Hepatic stellate cell (primary cell): ENCODE measurements around the gene CCDC69.
"Not testable (repeated sequence)": the region's sequence is repeated elsewhere in the genome, so short reads cannot be mapped to it uniquely, and the experiment has no call there.

Experiments used
- DNase-seq: peaks from one replicate; pipeline ENCODE4 v3.0.0; 2011; ENCODE audit warnings: low spot score

The CCDC69 gene

DNA sequence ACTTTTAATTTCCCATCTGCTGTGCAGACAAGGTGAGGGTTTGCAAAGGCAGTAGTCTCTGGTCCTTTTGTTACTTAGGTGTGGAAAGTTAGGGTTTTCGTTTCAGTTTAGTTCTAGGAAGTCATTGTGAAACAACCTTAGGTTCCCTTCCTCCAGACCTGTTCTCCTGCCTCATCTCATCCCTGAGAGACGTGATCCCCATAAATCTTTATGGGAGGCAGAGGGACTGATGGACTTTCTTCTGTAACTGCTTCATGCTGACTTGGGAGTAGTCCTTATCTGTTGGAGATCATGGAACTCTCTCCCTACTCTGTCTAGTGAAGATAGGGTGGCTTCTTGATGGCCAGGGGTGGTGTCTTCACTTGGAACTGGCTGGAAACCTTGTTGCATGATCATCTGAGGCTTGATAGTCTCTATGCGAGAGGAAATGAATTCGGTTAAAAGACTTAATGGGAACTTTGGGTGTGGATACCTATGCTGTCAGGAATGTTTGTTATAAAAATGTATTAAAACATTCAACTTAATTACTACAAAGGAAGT is 21.9 kb upstream of the CCDC69 start:
- DNase-seq: no peak

DNA sequence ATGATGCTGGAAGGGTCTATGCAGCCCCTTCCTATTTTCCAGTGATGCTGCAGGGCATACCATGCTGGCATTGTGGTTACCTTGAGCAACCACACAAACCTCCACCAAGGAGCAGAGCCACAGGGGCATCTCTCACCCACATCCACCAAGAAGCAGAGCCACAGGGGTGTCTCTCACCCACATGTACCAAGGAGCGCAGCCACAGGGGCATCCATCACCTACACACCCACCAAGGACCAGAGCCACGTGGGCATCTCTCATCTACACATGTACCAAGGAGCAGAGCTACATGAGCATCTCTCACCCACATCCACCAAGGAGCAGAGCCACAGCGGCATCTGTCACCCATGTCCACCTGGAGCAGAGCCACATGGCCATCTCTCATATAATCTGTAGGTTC is 20.3 kb upstream of the CCDC69 start:
- DNase-seq: no peak

DNA sequence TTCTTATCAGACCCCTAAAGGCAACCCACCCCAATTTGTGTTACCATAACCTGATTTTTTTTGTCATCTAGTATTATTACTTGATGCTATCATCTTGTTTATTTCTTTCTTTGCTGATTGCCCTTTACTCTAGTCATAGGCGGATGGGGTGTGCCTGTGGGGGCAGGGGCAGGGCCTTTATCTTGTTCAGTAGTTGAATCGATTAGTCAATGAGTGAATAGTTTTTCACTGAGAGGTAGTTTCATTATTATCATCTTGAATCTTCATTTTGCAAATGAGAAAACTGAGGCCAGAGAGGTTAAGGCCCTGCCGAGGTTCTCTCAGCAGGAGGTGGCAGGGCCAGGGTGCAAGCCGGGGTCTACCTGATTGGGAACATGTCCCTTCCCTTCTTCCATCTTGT is 19.7 kb upstream of the CCDC69 start:
- DNase-seq: no peak

DNA sequence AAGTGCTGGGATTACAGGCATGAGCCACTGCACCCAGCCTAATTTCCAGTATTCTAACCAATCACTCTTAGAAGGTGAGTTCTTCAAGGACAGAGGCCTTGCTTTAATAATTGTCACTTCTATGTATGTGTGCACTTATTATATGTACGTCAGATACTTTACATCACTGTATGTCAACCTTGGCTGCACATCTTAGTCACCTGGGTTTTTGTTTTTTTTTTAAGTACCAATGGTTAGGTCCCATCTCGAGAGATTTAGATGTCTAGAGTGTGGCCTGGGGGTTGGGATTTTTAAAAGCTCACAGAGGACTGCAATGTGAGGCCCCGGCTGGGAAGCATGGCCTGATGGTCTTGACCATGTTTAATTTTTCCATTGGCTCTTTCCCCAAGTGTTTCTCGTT is 19.2 kb upstream of the CCDC69 start:
- no peak for DNase-seq

DNA sequence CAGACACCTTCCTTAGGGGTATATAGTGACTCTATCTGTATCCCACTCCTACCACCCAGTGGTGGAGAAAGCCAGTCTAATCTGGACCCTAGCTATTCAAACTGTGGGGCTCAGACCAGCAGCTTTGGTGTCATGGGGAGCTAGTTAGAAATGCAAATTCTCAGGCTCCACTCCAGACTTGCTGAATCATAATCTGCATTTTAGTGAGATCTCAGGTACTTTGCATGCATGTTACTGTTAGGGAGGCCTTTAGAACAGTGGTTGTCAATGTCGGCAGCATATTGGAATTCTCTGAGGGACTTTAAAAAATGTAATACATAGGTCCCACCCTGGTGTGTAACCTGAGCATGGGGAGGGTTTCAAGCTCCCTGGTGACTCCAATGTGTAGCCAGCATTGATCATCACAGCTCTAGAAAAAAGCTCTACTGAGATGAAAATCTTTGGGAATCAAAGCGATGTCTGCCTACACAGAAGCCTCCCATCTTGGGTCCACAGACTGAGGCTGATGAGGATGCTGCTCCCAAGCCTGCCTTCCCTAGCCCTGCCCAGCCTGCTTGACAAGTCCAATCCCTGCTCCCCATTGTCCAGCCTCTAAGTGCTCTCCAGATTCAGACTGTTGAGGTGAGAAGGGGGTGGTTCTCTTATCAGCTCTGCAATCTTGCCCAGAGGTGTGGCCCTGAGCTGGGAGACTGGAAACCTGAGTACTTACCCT is 17.2 kb upstream of the CCDC69 start:
- no peak for DNase-seq

DNA sequence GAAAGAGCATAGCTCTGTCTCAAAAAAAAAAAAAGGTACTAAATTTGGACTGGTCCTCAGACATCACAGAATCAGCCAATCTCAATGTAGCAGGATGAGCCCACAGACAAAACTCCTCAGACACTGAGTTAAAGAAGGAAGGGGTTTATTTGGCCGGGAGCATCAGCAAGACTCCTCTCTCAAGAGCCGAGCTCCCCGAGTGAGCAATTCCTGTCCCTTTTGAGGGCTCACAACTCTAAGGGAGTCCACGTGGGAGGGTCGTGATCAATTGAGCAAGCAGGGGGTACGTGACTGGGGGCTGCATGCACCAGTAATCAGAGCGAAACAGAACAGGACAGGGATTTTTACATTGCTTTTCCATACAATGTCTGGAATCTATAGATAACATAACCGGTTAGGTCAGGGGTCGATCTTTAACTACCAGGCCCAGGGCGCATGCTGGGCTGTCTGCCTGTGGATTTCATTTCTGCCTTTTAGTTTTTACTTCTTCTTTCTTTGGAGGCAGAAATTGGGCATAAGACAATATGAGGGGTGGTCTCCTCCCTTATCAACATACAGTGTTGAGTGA is 16.5 kb upstream of the CCDC69 start:
- DNase-seq: not testable (repeated sequence)

DNA sequence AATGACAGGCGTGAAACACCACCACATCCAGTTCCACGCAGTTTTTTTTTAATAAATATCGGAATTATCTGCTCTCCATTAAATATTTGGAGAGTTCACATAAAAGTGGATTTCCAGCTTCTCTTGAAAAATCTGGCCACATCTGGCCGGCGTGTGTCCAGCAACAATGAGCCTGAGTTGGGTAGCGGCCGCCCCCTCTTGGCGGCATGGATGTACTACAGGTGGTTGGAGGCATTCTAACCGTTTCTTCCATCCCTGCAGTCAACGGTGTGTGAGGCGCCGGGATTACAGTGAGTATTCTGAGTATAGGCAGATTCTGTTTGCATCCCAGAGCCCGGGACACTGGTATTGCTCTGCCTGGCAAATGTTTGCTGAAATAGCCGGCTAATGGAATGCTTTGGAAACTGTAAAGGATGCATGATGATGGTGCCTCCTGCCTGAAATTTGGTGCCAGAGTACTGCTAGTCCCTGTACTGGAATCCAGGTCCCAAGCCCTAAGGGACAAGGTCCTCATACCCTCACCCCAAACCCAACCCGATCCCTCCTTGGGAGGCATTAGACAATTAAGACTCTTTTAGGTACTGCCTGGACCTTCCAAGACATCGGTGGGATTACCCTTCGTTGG is 15.5 kb upstream of the CCDC69 start:
- peak; percentile 77 for DNase-seq

DNA sequence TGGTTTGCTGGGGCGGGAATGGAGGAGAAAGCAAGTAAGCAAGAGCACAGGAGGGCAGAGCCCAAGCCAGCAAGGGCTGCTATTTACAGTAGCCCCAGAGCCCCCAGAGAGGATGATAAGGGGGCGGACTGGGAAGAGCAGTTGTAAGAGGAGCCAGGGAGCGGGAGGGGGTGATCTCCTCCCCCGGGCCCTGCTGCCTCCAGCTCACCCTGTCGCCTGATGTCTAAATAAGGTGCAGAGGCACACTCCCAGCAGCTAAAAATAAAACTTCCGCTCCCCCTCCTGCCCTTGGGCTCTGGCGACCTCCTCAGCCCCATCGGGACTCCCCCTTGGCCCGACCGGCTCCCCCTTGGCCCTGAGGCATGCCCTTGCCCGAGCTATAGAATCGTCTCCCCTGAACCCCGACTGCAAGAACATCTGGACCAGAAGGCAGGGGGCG is 14.4 kb upstream of the CCDC69 start:
- no peak for DNase-seq

DNA sequence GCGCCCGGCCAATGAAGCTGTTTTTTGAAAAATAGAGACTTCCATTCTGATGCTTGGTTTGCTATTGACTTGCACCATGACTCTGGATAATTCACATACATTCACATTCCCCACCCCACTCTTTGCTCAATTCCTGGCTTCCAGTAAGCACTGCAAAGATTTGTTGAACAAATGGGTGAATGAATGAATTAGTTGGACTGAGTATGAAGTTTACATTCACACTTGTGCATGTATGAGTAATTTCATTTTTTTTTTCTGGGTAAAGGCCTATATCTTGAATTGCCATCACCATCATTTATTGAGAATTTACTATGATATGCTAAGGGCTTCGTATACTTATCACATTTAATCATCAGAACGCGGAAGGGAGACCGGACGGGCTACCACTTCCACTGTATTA is 13.8 kb upstream of the CCDC69 start:
- DNase-seq: no peak

DNA sequence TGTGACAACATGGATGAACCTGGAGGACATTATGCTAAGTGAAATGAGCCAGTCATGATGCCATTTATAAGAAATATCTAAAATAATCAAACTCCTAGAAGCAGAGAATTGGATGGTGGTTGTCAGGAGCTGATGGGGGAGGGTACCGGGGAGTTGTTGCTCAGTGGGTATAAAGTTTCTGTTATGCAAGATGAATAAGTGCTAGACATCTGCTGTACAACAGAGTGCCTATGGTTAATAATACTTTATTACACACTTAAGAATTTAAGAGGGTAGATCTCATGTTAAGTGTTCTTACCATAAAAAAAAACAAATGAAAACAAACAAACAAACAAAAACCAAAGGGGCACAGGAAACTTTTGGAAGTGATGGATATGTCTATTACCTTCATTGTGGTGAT is 13.0 kb upstream of the CCDC69 start:
- no peak for DNase-seq

DNA sequence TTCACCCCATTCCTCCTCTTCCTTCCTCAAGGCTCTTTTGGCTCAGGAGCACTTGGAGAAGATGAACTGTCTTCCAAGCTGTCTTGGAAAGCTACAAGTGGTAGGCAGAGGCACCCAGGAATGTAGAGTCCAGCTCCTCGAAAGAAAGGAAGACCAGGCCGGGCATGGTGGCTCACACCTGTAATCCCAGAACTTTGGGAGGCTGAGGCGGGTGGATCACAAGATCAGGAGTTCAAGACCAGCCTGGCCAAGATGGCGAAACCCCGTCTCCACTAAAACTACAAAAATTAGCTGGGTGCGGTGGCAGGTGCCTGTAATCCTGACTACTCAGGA is 11.3 kb upstream of the CCDC69 start:
- not testable (repeated sequence) for DNase-seq

DNA sequence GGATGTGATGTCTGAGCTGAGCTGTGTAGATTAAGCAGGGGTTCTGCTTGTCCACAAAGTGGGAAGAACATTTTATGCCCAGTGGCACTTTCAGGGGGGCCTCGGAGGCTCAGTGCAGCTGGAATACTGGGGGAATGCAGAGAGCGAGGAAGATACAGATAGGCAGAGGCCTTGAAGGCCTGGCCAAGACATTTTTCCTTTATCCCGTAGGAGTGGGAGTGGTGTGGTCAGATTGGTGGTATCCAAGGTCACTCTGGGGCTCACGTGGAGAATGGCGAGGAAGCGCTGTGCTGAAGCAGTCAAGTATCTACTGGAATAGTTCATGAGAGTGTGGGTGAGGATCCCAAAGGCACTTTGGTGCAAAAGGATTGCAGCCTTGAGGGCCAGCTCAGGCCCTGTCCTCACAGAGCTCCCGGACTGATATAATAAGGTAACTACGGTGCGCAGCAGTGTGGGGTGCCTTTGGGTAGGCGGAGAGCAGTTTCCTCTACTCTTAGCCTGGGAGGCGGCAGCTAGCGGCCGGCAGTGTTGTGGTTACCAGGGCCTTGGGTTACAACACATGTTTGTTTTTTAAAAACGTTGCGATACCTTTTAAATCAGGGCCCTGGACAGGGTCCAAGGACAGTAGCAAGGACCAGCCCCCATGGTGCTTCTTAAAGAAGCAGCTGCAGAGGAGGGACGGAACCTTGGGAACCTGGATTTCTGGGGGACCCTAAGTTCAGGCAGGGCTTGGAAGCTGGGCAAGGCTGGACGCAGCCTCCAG is 10.8 kb upstream of the CCDC69 start:
- peak; percentile 38 for DNase-seq

DNA sequence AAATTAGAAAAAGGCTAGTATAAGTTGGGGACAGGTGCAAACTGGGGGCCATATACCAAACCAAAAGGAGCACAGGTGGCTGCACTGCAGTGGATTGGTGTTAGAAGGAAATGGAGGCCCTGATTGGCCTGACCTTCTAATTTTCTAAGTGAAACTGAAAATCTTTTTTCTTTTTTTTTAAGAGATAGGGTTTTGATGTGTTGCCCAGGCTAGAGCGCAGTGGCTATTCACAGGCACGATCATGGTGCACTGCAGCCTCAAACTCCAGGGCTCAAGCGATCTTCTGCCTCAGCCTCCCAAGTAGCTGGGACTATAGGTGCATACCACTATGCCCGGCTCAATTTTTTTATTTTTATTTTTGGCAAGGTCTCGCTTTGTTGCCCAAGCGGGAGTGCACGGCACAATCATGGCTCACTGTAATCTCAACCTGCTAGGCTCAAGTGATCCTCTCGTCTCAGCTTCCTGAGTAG is 9.8 kb upstream of the CCDC69 start:
- DNase-seq: no peak

DNA sequence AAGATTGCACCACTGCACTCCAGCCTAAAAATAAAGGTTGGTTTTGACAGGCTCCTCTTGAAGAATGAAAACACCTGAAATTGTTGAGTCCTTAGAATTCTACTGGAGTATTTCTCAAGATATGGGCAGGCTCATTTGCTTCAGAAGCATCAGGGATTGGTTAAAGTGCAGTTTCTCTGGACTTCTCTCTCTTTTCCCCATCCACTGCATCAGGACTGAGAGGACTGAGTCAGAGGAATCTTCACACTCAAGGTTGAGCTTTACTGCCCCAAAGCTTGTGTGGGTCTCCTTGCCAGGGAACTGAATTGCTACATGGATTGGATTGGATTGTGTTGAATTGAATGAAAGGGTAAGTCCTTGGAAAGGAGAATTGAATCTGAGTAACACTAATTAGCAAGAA is 7.5 kb upstream of the CCDC69 start:
- DNase-seq: no peak

DNA sequence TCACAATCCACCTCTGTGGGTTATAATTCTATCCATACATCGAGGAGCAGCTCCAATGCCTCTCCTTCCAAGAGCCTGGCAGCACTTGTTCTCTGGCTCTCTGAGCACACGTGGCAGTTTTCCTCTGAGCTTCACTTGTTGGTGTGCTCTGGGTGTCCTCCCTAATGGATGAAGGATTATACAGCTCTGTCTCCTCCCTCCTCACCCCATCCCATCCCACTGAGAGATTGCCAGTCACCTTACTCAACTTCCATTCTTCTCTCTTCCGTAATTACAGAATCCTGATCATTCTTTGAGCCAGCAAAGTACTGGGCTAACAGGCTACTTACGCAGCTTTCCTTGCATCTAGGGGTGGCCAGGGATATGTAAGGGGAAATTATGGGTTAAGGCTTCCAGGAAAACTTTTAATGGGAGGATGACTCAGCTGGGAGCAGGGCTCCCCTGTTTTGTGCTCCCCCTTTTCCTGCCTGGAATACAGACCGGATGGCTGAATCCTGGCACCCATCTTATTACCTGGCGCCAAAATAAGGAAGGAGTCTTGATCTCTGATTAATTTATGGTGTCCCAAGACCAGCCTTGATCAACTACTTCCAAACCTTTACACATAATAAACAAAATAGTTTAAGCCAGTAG is 6.3 kb upstream of the CCDC69 start:
- DNase-seq: no peak

DNA sequence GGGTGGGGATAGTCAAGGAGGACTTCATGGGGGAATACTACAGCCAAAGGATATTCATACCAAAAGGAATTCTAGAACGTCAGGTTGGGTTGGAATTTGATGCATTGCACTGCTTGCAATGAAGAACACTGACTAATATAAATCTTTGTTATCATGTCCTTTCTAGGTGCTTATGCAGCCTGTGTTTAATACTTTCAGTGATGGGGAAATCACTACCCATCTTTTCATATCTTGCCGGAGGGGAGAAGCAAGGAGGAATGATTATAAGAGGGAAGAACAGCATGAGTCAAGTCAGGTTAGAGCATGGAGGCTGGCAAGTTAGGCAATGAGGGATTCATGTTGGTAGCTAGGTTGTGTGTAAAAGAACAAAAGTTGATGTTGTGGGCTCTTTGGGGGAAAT is 5.1 kb upstream of the CCDC69 start:
- no peak for DNase-seq

DNA sequence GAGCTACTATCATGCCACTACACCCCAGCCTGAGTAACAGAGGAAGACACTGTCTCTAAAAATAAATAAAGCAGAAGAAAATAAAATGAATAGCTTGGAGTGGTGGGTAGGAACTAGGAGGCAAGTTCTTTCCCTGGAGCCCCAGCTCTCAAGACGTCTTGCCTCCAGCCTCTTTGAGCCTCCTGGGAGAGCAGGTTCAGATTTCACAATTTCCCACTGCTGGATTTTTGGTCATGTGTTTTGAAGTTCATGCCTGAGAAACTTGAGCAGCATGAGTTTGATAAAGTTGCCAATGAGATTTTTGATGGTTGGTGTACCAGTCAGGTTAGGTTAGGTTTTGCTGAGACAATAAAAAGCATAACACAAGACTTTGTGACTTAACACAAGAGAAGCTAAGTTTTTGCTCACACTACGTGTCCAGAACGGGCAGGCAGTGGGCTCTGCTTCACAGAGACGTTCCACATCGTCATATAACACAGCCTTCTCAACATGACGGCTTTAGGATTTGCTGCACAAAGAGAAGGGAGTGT is 4.1 kb upstream of the CCDC69 start:
- DNase-seq: no peak

DNA sequence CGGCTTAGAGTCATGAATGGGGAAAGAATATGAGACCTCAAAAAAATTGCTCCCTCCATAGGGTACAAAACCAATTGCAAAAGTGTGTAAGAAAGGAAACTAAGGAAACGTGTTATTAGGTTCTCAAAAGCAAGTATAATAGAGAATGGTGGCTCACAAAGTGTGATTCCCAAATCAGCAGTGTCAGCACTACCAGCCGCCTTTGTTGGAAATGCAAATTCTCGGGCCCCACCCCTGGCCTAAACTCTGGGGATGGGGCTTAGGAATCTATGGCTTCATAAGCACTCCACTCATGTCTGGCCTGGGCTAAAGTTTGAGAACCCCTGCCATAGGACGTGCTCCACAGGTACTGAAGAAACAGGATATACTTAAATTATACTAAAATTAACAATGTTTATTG is 1.6 kb upstream of the CCDC69 start:
- DNase-seq: no peak

DNA sequence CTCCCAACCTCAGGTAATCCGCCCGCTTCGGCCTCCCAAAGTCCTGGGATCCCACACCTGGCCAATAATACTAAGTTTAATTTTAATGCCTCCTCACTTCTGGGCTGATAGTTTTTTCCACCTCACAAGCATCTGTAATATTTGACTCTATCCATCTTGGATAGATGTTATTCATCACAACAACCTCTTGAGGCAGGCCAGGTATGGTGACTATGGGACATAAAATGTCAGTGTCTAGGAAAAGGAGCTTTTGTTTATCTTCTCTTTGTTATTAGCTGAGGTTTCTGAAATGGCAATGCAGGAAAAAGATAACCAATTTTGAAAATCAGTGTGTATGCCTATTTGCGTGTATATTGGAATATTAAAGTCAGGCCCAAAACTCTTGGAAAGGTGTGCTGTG is 1.2 kb upstream of the CCDC69 start:
- DNase-seq: no peak

DNA sequence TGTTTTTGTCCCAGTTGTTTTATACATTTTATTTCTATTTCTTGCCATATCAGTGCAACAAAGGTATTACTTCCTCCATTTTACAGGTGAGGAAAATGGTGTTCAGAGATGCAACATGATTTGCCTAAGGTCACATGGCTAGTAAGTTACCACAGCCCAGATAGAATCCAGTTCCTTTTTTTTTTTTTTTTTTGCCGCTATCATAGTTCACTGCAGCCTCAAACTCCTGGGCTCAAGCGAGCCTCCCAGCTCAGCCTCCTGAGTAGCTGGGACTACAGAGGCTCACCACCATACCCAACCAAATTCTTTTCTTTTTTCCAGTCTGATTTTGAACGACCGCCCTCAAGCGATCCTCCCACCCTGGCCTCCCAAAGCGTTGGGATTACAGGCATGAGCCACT is 480 bp upstream of the CCDC69 start:
- DNase-seq: no peak

DNA sequence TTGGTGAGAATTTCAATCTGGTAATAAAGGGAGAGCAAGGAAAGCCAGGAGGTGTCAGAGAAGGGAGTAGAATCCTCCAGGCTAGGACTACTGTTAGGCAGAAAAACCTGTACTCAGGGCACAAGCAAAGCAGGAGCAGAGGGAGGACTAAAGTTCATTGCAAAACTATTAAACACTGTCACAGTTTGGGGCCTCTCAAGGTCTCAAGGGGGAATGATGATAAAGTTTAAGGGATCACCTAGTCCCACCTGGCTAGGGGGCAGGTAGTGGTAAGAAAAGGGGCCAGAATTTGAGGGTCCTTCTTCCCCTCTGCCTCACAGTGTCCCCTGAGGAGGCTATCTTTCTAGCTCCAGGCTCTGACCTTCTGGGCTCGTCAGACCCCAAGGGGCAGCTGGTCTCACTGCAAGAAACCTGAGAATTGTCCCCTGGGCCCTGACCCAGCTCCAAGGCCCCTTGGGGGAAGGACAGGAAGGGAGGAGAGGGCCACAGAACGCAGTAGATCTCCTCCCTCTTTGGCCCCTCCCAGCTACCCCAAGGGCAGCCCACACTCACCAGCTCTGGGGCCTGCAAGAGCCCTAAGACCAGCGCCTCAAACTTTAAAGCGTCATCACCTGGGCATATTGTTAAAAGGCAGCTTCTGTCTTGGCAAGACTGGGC is 974 bp downstream of the CCDC69 start:
- DNase-seq: no peak
